HG02981 (cell line): Measurements from ENCODE around the gene RPL3.
A peak's percentile ranks its signal among the peaks of the same experiment; 100 is the strongest.
"Not testable (repeated sequence)": the region's sequence is repeated elsewhere in the genome, so short reads cannot be mapped to it uniquely, and the experiment has no call there.

Experiments used
- ATAC-seq: cut with Tn5 transposase; IDR thresholded peaks from one replicate; pipeline ENCODE4 v1.9.1; 2021; ENCODE audit warnings: mild to moderate bottlenecking, moderate library complexity; ENCODE audit not compliant: unreplicated experiment

The RPL3 gene

DNA sequence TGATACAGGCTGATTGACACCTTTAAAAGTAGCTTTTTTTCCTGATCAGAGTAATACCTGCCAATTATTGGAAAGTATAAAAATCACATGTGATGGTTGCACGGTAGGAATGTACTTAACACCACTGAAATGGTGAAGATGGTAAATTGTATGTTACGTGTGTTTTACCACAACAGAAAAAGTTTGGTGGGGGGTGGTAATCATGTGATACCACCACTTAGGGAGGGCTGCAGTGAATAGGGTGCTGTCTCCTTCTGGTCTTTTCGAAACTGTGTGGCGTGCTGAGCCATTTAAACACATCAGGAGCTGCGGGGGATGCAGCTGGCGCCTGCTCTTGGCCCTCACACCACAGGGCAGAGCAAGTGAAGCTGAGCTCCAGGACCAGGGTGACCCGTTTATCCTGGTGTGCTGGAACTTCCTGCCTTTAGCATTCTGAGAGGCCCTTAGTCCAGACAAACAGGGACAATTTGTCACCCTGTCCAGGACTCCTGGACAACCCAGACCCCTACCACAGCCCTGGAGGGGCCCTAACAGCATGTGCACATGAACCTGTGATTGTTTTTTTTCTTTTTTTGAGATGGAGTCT is 33.0 kb upstream of the RPL3 start:
- no peak for ATAC-seq

DNA sequence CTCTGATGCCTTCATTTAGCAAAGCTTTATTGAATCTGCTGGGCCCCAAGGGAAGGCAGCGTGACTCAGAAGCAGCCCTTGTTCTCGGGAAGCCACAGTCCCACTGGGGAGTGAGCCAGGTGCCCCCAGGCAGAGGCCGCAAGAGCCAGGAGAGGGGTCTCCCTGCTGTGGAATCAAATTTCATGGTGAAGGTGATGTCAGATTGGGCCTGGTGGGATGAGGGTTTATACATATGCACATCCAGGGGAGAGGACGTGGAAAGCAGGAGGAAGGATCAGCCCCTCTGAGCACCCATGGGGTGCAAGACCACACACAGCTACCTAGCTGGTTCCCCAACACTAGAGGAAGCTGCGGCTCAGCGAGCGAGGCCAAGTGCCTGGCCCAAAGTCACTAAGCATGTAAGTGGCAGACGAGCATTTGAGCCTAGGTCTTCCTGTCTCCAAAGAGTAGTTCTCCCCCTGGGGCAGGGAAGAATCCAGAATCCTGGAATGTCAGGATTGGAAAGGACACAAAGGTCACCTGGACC is 32.3 kb upstream of the RPL3 start:
- ATAC-seq: no peak

DNA sequence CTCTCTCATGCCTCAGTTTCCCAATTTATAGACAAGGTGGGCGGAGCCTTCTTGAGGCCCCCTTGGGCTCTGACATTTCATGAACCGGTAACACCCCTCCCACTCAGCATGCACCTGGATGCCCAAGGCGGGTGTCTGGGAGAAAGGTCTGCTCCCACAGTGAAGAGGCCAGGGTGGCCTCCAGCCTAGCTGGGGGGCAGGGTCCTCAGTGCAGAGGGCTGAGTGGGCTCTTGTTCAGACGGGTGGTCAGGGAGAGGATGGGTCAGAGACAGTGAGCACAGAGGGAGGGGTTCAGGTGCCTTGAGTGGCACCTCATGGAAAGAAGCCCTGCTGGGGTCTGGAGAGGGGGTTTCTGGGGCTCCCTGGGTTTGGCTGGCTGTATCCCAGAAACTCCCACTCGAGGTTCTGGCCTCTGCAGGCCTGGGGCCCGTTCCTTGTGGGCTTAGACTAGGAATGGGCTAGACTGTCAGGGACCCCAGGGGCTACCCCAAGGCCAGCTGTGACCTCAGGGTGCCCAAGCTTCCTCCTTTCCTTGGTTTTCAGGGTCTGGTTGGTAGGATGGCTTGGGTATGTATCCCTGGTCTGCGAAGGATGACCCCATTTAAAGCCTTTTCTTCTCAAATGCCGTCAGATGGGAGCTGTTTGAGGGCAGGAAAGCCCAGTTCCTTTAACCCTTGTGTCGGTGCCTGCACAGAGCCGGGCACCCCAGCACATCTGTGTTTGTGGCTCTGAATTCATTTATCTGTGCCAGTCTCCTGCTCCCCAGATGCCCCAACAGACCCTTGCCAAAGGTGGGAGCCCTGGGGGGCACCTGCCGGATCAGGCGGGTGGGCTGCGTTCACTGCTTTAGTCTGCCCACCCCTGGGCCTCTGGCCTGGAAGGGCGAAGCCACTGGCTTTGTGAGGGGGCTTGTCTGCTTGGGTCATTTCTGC is 31.6 kb upstream of the RPL3 start:
- ATAC-seq: no peak

DNA sequence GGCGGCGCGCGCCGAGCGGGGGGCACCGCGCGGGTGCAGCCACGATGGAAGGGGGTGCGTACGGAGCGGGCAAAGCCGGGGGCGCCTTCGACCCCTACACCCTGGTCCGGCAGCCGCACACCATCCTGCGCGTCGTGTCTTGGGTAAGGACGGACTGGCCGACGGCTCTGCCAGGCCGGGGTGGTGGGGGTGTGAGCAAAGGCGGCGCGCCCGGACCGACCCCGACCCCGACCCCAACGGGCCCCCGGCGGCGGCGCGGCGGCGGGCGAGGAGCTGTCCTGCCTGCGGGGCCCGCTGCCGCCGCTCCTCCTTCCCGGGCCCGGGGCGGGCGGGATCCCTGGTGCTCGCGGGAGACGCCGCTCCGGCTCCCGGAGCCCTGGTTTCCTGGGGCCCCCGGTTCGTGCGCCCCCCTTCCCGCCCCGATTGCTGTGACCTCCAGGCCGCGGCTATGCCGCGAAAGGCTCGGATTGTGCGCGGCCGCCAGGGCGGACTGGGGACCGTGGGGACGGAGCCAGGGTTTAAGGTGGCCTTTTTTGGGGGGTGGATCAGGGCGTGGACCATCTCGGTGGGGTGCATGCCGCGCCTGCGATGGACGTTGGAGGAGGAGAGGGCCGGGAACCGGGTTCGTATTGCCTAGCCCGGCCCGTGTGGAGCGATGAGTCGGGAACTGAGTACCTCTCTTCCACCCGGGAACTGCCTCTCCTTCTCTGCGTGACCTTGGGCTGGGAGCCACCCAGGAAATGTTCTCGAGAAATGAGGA is 30.7 kb upstream of the RPL3 start, which contains the start of gene SYNGR1:
TSS of gene SYNGR1 (plus strand) at position 25 of the 760 bp plus-strand sequence. CDS start at position 45, 20 bp downstream.
- no peak for ATAC-seq

DNA sequence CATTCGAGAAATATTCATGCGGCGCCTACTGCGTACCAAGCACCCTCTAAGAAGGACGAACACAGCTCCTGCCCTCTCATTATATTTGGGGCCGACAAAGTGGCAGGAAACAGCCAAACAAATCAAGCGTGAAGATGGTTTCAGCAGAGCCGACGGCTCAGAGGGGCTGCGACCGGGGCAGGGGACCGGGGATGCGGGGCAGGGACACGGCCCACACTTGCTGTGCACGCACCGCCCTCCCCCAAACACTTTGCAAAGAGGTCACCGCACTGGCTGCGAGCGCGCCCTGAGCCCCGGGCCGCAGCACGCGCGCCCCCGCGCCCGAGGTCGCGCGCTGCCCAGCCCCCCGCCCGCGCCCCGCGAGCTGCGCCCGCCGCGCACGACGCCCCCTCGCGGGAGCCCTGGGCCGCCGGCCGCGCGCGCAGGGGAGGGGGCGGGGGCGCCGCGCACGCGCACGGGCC is 30.1 kb upstream of the RPL3 start:
- ATAC-seq: no peak

DNA sequence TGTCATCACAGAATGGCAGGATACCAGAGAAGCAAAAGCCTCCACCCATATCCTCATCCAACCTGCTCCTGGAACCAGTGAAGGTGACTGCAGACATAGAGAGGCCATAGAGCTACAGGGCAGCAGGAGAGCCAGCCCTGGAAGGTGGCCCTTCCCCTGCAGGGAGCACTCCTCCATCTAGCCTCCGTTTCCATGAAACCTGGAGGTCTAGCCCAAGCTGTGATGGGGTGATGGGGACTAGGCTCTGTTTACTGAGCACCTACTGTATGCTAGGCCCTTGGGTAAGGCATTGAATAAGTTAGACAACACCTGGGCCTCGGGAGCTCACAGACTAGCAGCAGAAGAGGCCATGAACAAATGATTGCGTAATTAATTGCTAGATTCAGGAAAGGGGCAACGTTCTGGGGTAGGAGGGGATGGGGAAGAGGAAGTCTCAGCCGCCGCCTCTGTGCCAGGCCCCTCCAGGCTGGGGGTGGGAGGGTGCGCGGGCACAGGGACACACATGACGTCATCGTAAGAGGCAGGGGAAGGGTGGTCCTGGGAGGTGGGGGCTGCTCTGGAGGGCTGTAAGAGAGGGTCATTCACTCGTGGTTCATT is 29.6 kb upstream of the RPL3 start:
- no peak for ATAC-seq

DNA sequence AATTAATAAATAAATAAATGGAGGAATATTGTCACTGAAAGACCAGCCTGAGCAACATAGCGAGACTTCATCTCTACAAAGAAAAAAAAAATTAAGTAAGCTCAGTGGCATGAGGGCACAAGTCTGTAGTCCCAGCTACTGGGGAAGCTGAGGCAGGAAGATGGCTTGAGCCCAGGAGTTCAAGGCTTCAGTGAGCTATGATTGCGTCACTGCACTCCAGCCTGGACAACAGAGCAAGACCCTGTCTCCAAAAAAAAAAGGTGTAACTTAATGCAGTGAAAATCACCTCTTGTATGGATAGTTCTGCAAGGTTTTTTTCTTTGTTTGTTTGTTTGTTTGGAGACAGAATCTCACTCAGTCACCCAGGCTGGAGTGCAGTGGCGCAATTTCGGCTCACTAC is 25.8 kb upstream of the RPL3 start:
- ATAC-seq: no peak

DNA sequence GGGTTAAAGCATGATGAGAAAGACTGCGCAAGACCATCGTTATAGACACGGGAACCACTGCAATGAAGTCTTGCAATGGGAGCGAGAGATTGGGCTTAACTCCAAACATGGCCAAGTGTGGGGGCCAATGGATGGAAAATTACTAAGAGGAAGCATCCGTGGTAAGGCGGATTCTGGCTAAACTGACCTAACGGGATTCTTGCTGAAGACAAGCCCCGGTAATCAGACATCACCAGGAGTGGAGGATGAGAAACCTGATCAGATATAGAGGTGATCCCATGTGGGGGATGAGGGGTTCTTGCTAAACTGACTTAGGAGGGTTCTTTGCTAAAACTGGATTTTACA is 24.6 kb upstream of the RPL3 start:
- no peak for ATAC-seq

DNA sequence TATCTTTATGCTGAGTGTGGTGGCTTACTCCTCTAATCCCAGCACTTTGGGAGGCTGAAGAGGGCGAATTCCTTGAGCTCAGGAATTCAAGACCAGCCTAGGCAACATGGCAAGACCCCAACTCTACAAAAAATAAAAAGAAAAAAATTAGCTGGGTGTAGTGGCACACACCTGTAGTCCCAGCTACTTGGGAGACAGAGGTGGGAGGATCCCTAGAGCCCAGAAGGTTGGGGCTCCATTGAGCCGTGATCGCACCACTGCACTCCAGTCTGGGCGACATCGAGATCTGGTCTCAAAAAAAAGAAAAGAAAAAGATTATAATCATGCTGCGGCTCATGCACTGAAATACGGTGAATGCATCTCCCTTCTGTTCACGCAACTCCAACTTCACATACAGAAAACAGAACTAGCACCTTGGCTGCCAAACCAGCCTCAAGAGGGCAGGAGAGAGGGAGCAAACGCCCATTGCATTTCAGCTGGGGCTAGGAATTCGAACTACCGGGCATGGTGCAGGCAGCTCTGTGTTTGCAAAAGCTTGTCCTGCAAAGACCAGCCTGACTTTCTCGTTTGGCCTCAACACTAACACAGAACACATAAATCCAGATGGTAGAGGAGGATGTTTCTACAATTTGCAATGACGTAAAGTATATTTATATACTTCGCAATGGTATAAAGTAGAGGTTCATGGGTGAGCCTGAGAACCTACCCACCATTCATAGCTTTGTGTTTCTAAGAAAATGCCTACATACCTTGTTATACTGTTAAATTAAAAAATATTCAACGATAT is 24.0 kb upstream of the RPL3 start:
- ATAC-seq: no peak

DNA sequence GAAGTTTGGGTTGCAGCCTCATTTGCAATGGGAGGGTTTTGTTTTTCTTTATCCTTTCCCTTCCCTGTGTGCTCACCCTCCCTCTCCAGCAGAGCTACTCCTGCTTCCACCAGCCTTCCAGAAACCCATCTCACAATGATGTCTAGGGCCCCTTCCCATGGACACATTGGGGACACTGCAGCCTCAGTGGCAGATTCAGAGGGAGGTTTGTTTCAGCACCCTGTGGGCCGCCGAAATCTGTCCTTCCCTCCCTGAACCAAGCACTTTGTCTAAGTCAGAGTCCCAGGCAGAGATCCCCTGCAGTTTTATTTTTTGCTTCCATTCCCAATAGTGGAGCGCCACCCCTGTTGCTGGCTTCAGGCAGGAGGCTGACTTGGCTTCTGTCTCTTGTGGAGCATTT is 21.8 kb upstream of the RPL3 start:
- ATAC-seq: no peak

DNA sequence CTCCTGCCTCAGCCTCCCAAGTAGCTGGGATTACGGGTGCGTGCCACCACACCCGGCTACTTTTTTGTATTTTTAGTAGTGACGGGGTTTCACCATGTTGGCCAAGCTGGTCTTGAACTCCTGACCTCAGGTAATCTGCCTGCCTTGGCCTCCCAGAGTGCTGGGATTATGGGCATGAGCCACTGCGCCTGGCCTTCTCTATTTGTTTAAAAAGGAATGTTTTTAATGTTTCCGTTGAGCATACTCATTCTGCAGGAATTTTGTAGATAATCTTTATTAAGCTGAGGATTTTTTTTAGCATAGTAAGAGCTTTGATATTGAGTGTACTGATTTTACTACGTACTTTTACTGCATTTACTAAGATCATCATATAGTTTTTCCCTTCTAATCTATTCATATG is 20.4 kb upstream of the RPL3 start:
- not testable (repeated sequence) for ATAC-seq

DNA sequence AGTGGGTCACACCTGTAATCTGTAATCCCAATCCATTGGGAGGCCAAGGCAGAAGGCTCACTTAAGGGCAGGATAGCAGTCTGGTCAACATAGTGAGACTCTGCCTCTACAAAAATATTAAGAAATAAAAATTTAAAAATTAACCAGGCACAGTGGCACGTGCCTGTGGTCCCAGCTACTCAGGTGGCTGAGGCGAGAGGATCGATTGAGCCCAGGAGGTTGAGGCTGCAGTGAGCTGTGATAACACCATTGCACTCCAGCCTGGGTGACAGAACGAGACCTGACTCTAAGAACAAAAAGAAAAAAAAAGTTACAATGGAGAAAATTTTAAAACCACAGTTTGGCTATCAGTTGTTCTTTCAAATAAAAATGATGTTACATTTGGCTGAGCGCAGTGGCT is 17.0 kb upstream of the RPL3 start:
- ATAC-seq: no peak

DNA sequence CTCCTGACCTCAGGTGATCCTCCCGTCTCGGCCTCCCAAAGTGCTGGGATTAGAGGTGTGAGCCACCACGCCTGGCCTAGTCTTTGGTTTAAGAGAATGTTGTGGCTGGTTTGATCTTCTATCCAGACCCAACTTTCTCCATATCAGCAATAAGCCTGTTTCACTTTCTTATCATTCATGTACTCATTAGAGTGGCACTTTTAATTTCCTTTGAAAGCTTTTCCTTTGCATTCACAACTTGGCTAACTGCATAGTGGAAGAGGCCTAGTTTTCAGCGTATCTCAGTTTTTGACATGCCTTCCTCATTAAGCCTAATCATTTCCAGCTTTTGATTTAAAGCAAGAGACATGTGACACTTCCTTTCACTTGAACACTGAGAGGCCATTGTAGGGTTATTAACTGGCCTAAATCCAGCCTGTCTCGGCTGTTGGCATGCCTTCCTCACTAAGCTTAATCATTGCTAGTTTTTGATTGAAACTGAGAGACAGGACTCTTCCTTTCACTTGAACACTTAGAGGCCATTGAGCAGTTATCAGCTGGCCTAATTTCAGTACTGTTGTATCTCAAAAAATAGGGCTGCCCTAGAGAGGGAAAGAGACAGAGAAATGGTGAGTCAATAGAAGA is 13.1 kb upstream of the RPL3 start:
- peak; percentile 50 for ATAC-seq

DNA sequence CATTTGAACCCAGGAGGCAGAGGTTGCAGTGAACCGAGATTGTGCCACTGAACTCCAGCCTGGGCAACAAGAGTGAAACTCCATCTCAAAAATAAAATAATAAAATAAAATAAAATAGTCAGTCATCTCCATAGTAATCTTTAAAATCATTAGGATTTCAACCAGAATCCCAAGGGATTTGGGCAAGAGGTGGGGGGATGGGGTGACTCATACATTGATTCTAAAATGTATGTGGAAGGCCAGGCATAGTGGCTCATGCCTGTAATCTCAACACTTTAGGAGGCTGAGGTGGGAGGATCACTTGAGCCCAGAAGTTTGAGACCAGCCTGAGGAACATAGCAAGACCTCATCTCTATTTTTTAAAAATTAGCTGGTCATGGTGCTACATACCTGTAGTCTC is 11.1 kb upstream of the RPL3 start:
- ATAC-seq: not testable (repeated sequence)

DNA sequence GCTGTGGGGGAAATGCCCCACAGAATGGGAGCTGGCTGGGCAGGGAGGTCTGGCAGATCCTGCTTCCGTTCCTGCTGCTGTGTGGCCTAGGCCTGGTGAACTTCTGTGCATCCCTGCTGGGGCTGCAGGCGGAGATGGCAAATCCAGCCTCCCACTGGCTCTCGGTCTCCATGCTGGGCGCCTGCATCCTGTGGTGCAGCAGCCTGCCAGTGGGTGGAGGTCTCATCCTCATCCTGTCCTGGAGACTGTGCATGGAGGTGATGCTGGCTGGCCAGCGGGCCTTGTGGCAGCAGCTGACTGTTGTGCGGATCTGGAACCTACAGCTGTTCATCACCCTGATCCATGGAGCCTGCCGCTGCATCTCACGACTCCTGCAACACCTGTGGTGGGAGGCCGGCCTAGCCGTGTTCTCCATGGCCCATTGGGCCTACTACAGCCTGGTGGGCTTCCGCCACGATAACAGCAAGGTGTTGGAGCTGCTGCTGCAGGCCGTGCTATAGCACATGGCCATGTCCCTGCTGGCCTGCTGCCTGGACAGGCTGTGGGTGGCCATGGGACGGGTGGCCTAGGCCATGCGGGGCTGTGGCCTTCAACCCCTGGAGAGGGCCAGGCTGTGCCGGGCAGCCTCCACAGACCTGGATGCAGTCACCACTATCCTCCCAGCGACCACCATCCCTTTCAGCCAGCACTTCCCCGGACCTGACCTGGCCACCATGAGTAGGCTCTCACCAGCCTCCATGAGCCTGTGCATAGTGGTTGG is 8.8 kb upstream of the RPL3 start:
- no peak for ATAC-seq

DNA sequence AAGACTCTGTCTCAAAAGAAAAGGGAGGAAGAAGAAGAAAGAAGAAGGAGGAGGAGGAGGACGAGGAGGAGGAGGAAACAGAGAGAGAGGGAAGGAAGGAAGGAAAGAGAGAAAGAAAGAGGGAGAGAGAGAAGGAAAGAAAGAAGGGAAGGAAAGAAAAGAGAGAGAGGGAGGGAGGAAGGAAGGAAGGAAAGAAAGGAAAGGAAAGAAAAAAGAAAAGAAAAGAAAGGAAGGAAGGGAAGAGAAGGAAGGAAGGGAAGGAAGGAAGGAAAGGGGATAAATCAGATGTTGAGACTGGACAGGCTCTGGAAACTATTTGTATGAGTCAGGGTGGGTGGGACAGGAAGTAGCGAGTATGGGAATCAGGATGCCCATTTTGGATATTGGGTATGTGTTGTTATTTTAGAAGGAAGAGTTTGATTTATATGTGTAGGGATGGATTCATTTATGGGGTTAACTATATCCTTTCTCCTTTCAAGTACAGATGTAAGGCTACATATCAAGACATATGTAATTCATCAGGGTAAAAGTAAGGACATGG is 6.0 kb upstream of the RPL3 start:
- no peak for ATAC-seq

DNA sequence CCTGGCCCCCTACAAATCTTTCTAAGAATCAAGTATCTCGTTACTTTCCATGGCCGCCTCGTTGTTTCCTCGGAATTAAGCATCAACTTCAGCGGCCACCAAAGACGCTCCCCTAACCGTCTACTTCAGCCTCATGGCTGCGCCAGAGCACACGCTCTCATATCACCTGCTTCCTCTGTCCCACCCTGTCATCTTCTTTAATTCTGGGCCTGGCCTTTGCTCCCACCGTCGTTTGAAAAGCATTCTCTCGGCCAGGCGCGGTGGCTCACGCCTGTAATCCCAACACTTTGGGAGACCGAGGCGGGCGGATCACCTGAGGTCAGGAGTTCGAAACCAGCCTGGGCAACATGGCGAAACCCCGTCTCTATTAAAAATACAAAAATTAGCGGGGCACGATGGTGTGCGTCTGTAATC is 1.2 kb upstream of the RPL3 start:
- ATAC-seq: not testable (repeated sequence)

DNA sequence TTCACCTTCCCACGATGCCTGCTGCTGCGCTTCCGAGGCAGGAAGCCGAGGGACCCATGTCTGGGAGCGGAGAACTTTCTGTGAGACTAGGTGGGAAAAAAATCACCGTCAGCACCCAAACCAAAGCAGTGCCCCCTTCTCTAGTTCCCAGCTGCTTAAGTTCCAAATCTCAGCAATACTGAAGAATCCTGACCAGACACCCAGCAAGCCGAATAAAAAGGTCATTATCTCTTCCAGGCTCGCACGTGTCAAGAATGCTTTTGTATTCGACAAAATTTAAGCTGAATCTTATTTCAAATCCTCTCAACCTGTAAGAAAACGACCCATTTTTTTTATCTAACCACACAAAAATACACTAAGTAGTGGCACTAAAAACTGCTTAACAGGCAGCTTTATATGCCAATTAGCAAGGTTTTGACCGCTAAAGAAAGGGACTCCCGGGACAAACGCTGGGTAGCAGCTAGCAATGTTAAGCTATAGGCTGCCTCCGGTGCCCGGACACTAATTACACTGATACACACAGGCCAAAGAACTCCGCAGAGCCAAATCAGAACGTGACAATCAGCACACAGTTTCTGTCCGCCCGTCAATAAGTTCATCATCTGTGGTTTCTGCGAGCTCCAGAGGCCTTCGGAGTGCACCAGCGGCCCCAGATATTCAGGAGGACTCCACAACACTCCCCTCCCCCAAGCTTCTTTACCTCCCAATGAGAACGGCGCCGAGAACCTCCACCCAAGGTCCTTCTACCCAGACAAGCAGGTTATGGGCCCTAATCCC is 728 bp downstream of the RPL3 start:
- no peak for ATAC-seq
